GM18505 (cell line): Measurements from ENCODE around the gene SAXO2.
"Not testable (repeated sequence)": the region's sequence is repeated elsewhere in the genome, so short reads cannot be mapped to it uniquely, and the experiment has no call there.

Experiments
- ATAC-seq: cut with Tn5 transposase; IDR thresholded peaks from one replicate; pipeline ENCODE4 v1.9.1; 2021; ENCODE audit not compliant: unreplicated experiment
- POLR2A ChIP-seq: IDR thresholded peaks from 4 replicates; pipeline ENCODE4 v1.6.1; 2011; ENCODE audit warnings: borderline replicate concordance; ENCODE audit not compliant: insufficient read depth, insufficient read length; ENCODE audit errors: extremely low read depth

SAXO2 gene, protein sequence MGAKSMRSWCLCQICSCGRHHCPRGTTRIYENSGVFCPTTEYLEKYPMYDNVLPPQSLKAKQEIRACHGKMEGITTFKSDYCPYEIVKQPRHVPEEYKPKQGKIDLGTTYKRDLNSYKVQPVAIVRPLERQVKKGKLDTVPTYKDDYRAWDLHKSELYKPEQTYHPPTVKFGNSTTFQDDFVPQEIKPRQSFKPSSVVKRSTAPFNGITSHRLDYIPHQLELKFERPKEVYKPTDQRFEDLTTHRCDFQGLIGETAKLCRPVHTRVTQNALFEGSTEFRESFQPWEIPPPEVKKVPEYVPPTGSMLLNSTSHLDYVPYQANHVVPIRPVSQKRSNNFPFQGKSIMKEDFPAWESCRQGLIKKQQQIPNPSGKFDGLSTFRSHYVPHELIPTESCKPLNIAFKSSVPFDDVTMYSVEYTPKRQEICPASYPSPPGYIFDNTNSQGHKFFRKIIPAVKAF

DNA sequence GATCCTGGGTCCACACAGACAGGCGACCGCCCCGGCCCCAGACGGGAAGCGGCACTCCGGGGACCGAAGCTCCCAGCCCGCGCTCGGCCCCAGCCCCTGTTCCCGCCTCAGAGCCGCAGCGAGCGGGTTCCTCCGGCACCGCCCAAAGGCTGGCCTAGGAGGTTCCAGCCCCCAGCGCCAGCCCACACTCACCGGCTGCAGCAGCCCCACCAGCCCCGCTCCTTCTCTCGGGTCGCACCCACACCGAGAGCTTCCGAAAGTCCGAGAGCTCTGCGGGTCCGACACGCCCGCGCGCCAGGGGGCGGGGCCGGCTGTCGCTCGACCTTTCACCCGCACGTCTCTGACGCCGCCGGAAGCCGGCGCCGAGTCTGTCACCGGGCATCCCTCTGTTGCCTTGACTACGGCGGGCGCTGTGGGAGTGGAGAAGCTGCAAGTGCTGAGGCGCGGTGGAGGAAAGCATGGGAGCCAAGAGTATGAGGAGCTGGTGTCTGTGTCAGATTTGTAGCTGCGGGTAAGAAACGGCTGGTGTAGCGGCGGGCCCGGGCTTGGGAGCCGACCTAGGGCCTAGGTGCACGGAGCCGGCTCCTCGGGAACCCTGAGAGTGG, at the start of gene SAXO2, which contains the start of gene EFL1:
Gene SAXO2 (plus strand): TSS at position 397 of the 605 bp plus-strand sequence. CDS start 62 bp downstream, at position 459.
Gene EFL1 (minus strand): TSS at position 313 of the 605 bp plus-strand sequence. CDS start 956 bp downstream, outside the sequence.
- ATAC-seq: peak; percentile 95

DNA sequence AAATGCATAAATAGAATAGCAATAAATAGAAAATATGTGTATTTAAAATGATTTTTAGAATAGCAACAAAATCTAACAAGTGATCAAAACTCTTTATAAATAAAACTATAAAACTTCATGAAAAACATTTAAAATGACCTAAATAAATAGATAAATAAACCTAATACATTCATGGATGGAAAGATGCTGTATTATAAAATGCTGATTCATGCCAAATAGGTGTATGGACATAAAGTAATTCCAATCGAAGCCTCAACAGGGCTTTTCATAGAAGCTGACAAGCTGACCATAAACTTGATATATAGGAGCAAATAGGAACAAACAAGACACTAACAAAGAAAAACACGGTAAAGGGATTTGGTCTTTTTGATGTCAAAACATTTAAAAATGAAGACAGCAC, 46.5 kb upstream of the SAXO2 start:
- ATAC-seq: not testable (repeated sequence)

More for the DNA sequence above, at the start of gene SAXO2, which contains the start of gene EFL1:
- peak; percentile 76 for TF ChIP-seq POLR2A

DNA sequence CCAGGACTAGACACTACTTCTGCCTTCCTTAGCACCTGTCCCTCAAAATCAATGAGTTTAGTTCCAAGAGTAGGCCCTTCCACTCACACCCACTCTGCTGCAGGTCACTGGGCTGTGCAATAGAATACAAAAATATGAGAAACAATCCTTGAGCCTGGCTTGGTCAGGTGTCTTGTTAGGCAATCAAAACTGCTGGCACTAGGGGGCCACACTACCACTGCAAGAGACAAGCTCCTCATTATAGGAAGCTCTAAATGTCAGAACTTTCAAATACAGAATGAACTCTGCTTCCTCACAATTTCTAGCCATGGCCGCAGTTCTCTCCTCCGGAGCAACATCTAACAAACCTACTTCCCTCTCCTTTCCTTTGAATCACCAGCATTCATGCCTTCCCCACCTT, 41.1 kb upstream of the SAXO2 start:
- not testable (repeated sequence) for ATAC-seq

DNA sequence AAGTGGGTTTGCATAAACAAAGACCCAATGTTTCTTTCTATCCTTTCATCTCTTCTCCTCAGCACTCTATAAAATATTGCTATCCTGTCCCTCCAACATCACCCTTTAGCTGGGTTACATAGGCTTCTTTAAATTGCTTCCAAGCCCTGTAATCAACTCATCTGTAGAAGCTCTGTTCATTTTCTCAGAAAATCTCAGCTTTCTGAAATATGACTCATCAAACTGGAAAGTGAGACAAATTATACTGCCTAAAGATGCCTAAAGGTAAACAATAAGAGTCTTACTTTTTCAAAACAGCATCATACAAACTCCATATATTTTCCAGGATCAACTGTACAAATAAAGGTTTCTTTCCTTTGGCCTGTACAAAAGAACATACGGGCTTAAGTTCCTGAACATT, 33.9 kb upstream of the SAXO2 start:
- TF ChIP-seq POLR2A: no peak
- ATAC-seq: no peak

DNA sequence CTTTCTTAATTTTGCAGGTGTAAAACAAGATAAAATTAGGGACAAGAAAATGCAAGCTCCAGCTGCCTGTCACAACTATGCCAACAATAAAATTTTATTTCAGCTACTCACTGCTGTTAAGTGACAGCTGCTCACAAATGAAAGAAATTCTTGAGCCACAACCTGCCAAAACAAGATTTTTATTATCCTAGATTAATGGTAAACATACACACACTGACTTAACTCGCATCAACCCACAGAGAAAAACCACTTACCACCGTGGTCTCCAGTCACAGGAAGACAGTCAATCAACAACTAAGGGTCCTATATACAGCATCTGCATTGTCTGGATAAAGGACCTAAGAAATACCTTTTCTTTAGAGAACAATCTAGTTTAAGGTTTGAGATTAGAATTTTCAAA, 31.4 kb upstream of the SAXO2 start:
- no peak for ATAC-seq
- TF ChIP-seq POLR2A: no peak

DNA sequence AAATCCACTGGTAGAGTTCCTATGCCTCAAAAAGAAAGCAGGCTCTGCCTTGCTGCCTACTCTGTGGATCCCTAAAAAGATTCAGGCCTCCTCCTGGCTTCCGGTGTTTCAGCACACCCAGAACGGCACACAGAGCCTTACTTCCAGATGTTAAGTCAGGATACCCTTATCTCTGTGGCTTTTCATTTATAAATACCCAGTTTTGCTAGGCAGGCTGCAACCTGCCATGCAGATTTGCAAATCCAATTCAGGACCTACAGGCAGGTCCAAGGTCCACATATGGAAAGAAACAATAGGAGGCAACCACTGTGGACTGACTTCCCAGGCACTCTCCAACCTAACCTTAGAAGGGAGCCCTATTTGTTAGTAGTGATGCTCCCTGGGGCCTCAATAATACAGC, 30.8 kb upstream of the SAXO2 start:
- TF ChIP-seq POLR2A: no peak

DNA sequence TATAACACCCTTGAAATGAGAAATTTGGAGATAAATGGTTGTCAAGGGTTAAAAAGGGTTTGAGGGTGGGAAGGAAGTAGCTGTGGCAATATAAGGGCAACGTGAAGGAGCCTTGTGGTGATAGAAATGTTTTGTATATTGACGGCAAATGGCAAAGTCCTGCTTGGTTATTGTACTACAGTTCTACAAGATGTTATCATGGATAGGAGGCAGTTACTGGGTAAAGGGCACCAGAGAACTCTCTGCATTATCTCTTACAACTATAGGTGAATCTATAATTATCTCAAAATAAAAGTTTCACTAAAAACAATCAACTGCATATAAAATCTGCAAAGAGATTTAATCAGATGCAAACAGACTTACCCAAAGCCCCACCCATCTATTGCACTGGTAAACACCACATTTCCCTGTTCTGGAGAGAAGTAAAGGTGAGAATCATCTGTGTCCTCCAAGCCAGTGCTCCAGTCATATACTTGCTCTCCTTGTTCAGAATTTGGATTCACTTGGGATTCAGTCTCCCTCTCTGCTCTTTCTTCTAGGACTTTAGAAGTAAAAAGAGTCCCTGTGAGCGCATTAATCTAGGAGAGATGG, 24.6 kb upstream of the SAXO2 start:
- not testable (repeated sequence) for ATAC-seq

More for the DNA sequence above, 30.8 kb upstream of the SAXO2 start:
- ATAC-seq: no peak

DNA sequence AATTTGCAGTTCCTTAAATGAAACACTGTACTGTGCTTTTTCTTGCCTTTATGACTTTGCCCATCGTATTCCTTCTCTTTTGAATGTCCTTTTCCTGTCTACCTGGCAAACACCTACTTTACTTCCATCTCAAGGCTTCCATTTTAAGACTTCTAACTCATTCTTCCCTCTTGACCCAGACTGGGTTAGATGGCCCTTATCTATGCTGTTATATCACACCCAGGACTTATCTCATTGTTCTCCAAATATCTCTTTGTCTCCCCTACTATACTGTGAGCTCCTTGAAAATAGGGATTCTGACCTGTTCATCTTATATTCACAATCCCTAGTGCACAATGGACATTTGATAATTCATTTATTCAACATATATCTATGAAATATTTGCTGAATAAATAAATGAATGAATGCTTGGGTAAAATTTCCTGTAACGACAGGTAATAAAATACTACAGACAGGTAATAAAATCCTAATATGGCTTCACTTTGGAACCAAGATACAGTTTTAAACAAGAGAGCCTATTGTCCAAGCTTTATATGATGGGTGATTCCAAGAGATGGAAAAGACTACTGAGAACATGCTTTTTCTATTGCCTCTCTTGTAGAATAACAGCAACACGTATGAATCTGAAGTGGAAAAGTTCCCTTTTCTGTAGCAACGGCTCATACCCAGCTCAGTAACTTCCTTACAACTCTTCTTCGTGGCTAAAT, 22.8 kb upstream of the SAXO2 start:
- no peak for TF ChIP-seq POLR2A
- ATAC-seq: no peak

DNA sequence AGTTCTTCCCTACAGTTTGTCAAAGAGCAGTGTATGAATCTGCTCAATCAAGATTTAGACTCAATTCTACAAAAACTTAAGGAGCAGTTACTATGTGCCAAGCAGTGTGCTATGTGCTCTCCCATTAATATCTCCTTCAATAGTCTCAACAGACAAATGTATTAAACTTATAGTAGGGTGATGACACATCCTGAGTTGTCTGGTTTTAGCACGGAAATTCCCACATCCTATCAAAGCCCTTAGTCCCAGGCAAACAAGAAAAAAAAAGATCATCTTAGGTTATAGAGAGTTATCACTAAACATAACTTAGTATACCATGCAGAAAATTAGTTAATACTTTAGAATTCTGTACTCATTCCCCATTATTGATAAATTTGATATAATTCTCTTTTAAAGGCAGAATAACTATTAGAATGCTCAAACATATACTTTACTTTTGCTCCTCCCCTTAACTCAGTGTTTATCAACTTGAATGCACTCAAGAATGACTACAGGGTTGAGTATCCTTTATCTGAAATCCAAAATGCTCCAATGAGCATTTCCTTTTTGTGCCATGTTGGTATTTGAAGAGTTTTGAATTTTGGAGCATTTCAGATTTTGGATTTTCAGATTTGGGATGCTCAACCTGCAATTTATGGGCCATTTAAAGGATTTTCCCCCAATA, 20.6 kb upstream of the SAXO2 start:
- not testable (repeated sequence) for ATAC-seq

DNA sequence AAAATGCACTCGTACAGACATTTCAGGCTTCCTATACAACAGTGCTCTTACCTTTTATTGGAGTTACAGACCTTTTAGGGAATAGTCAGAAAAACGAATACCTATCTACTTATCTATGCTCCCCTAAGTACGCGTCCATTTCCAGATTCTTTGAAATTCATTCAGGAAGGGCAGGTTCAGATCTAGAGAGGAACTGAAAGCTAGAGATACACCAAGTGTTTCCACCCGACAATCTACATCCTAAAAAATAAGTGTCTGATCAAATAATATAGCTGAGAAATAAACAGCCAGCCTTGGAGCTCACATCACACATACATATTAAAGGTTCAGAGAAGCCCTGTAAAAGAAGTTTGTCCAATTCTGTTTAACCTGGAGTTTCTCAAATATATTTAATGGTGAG, 19.0 kb upstream of the SAXO2 start:
- ATAC-seq: not testable (repeated sequence)

DNA sequence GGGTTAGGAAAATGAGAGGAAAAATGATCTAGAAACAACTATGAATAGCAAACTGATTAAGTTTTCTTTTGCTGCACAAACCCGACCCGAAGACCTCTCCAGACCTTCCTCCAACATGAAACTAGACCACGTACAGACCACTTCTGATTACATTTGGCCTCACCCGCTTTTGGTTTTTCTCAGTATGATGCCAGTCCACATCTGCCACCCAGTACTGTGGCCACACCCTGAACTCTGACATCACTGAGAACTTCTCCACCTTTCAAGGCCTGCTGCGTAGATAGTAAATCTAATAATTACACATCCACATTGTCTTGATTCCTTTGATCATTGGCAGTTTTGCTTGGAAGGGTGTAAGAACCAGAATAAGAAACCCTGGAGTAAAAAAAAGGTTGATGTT, 16.7 kb upstream of the SAXO2 start:
- not testable (repeated sequence) for ATAC-seq

DNA sequence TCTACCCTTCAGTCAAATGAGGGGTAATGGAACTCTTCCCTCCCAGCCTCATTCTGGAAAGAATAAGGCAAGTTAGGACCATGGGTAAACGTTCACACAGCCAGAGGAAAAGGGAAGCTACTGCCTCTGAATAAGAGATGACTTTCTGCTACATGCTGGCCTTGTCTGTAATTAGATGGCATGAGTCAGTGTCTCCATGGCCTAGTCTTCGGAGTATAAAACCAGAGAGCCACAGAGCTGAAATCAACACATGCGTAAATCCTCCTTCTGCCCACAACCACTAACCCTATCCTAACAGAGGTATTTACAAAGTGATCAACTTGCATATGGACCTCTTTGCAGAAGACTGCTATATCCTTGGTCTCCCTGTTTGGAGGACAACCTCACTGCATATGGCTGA, 14.4 kb upstream of the SAXO2 start:
- ATAC-seq: not testable (repeated sequence)

DNA sequence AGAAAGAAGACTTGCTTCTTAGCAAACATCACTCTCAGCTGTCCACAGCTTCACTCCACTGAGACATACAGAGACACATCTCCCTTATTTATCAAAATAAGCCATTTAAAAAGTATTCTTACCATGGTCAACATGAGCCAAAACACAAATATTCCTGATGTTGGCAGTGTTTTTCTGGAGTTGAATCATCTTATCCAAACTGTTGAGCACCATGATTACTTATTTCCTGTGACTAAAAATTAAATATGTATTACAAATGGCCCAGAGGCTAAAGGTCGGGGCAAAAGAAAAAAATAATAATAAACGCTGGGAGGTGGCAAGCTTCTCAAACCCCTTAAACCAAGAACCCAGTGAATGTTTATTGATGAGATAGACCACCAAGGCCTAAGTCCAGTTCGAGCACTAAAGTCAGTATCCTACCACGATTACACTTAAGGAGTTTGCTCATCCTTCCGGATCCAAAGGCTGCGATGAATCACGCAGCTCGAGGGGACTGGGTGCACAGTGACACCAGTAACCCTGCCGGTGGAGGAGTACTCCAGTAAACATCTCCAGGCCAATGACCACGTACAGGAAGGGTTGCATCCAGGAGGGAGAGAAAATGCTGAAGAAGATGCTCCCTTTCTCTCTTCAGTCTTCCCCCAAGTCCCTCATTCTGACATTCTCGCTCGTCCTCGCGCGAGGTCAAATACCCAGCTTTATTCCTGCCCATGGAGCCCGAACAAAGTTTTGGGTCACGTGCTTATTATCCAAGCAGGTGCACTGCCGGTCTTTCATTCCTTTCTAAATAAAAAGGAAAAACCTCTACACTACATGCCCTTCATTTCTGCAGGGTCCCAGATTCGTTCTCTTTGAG, 824 bp upstream of the SAXO2 start:
- peak; percentile 18 for ATAC-seq

DNA sequence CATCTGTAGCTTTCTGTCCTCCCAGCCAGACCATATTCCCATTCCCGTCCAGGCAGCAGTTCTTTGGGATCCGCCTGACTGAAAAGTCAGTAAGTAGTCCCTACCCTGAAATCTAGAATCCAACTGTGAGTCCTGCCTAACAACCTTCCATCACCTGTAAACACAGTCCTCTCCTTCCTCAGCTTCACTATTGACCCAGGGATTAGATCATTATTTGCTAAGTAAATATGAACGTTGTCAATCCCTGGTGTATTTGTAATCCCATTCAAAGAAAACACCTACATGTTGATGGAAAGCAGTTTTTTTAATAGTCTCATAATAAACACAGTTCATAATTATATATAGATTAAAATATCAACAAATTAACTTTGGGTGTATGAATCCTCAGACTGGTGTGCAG, 732 bp downstream of the SAXO2 start:
- no peak for TF ChIP-seq POLR2A

DNA sequence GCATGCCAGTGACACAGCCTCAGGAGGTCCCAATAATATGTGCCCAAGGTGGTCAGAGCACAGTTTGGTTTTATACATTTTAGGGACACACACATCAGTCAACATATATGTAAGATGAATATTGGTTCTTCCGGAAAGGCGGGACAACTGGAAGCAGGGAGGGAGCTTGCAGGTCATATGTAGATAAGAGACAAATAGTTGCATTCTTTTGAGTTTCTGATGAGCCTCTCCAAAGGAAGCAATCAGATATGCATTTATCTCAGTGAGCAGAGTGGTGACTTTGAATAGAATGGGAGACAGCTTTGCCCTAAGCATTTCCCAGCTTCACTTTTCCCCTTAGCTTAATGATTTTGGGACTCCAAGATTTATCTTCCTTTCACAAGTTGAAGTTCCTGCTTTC, 4.5 kb downstream of the SAXO2 start:
- not testable (repeated sequence) for ATAC-seq

More for the DNA sequence above, 732 bp downstream of the SAXO2 start:
- no peak for ATAC-seq

DNA sequence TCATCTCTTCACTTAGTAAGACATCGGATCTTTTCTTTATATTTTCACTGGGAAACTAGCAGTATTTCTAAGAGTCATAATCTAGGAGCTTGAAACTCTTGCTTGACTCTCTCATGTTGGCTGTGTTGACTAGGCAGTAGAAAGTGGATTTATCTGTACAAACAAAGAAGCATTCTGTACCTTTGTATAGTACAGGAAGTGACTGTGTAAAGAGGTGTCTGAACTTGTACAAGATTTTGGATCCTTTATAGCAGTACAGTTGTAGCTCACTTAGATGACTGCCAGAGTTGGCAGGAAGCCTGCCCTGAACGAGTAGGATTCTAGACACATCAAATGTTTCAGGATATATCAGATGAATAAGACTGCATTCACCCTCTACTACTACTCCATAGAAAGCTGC, 5.8 kb downstream of the SAXO2 start:
- ATAC-seq: not testable (repeated sequence)
